Fibroblast of lung (primary cell): ENCODE data around the gene TMEM222. TPM values are rescaled to one million over a fixed set of nuclear protein-coding genes. Genes with fewer than 3 reads are reported as not detected.

Source experiments
- DNase-seq, 2 donors: peaks; one replicate each; pipeline versions ENCODE4 v3.0.0 to v3.0.0-alpha.2; 2010; ENCODE audit warnings: low read depth in 2 of 2
- H2AFZ ChIP-seq: 2 replicates; pipeline ENCODE4 v1.5.1; 2012; ENCODE audit warnings: low read length, control low read depth, inconsistent platforms
- H3K27ac ChIP-seq: 2 replicates; pipeline ENCODE4 v1.5.1; 2011; ENCODE audit warnings: low read length, control low read depth; ENCODE audit not compliant: insufficient read depth
- H3K27me3 ChIP-seq: 2 replicates; pipeline ENCODE4 v1.5.1; 2011; ENCODE audit warnings: mild to moderate bottlenecking, low read length; ENCODE audit not compliant: control insufficient read depth, insufficient read depth
- H3K36me3 ChIP-seq: 2 replicates; pipeline ENCODE4 v1.5.1; 2011; ENCODE audit warnings: low read length; ENCODE audit not compliant: control insufficient read depth, insufficient read depth
- H3K4me1 ChIP-seq: 2 replicates; pipeline ENCODE4 v1.5.1; 2011; ENCODE audit warnings: low read length; ENCODE audit not compliant: control insufficient read depth, insufficient read depth; ENCODE audit errors: extremely low read depth
- H3K4me2 ChIP-seq: 2 replicates; pipeline ENCODE4 v1.5.1; 2011; ENCODE audit warnings: low read length, control low read depth; ENCODE audit not compliant: insufficient read depth; ENCODE audit errors: extremely low read depth
- H3K4me3 ChIP-seq, 4 experiments: fragments of 200-600 bp in 1 of 4; sonication (generic) in 1 of 4; replicated peaks in 1 of 4; 2 replicates each; pipeline ENCODE4 v1.5.1; 2011 to 2016; ENCODE audit warnings: low read length in 4 of 4, low read depth in 3 of 4, mild to moderate bottlenecking in 3 of 4, control low read depth in 2 of 4, inconsistent platforms in 1 of 4, mixed read lengths in 1 of 4; ENCODE audit not compliant: insufficient read depth in 1 of 4; ENCODE audit errors: control extremely low read depth in 1 of 4
- H3K79me2 ChIP-seq: 2 replicates; pipeline ENCODE4 v1.5.1; 2012; ENCODE audit warnings: mild to moderate bottlenecking, low read length, inconsistent platforms; ENCODE audit not compliant: control insufficient read depth, insufficient read depth
- H3K9ac ChIP-seq: 2 replicates; pipeline ENCODE4 v1.5.1; 2011; ENCODE audit warnings: mild to moderate bottlenecking, low read length, control low read depth; ENCODE audit not compliant: insufficient read depth
- H3K9me3 ChIP-seq: 2 replicates; pipeline ENCODE4 v1.5.1; 2012; ENCODE audit warnings: low read depth, low read length; ENCODE audit not compliant: control insufficient read depth, insufficient read depth
- H4K20me1 ChIP-seq: 2 replicates; pipeline ENCODE4 v1.5.1; 2011; ENCODE audit warnings: low read length; ENCODE audit not compliant: control insufficient read depth, insufficient read depth; ENCODE audit errors: extremely low read depth
- CTCF ChIP-seq, 2 donors: IDR thresholded peaks in 1 of 2; conservative IDR thresholded peaks in 1 of 2; 1 replicate in 1 of 2; 2 replicates in 1 of 2; pipeline ENCODE4 v1.5.1; 2011 to 2012; ENCODE audit warnings: low read length in 2 of 2, control low read depth in 1 of 2, inconsistent platforms in 1 of 2, low read depth in 1 of 2, mild to moderate bottlenecking in 1 of 2
- EZH2 ChIP-seq: IDR thresholded peaks from 2 replicates; pipeline ENCODE4 v1.5.1; 2012; ENCODE audit warnings: low read length, control low read depth, mild to moderate bottlenecking; ENCODE audit errors: missing control alignments
- polyA plus RNA-seq, 2 donors: library from polyadenylated mRNA; depleted of rRNA in 1 of 2; stranded (reverse) in 1 of 2; unstranded in 1 of 2; fragments of >200 nt; gene quantifications; 2 replicates each; pipeline ENCODE4 v1.2.1, GENCODE V29; 2011 to 2012; ENCODE audit warnings: missing spikeins in 1 of 2
- total RNA-seq: library from RNA; depleted of rRNA; stranded (reverse); fragments of >200 nt; gene quantifications from 2 replicates; pipeline ENCODE4 v1.2.1, GENCODE V29; 2014

Gene TMEM222
- total and polyA plus RNA-seq, 2 donors (not counting 1 experiment from before 2014, with no cell fraction given) = 21.6 to 37.1 TPM

- TF ChIP-seq EZH2 (no peak), CTCF (conservative IDR thresholded peaks at IDR 0.05 in 1 of 2, IDR thresholded peaks at IDR 0.05 in 1 of 2; ENCODE audit: low read depth in 1 of 2, low read length in 2 of 2) (no peak)
- Histone ChIP-seq H2AFZ (no peak overlapping the region), H3K79me2 (no peaks in the 10 kb centered on the region), H3K4me1 (peaks cover 8% of the 10 kb centered on the region), H3K27ac (no peak overlapping the region), H3K4me2 (no peak overlapping the region), H3K27me3 (no peaks in the 10 kb centered on the region), H3K9me3 (no peaks in the 10 kb centered on the region), H3K9ac (no peak overlapping the region), H4K20me1 (no peaks in the 10 kb centered on the region), H3K36me3 (no peaks in the 10 kb centered on the region), H3K4me3 (no peak overlapping the region)
- DNase-seq = no peak
Measured at GRCh38 chr1:27342391-27342777, 20.4 kb downstream of the TMEM222 start.

- no peak overlapping the region for H2AFZ ChIP-seq
- H3K9me3 ChIP-seq = no peaks in the 10 kb centered on the region
- no peaks in the 10 kb centered on the region for H3K79me2 ChIP-seq
- H3K36me3 ChIP-seq = no peaks in the 10 kb centered on the region
- DNase-seq = no peak
- H3K27ac ChIP-seq = no peak overlapping the region
- TF ChIP-seq EZH2 = no peak
- TF ChIP-seq CTCF (conservative IDR thresholded peaks at IDR 0.05 in 1 of 2, IDR thresholded peaks at IDR 0.05 in 1 of 2; ENCODE audit: low read depth in 1 of 2, low read length in 2 of 2) = no peak
- no peaks in the 10 kb centered on the region for H3K27me3 ChIP-seq
- no peak overlapping the region for H3K4me2 ChIP-seq
- no peak overlapping the region for H3K4me3 ChIP-seq
- no peak overlapping the region for H3K9ac ChIP-seq
- peaks cover 8% of the 10 kb centered on the region for H3K4me1 ChIP-seq
- no peaks in the 10 kb centered on the region for H4K20me1 ChIP-seq
Measured at GRCh38 chr1:27342778-27343638, 21.0 kb downstream of the TMEM222 start.

DNA sequence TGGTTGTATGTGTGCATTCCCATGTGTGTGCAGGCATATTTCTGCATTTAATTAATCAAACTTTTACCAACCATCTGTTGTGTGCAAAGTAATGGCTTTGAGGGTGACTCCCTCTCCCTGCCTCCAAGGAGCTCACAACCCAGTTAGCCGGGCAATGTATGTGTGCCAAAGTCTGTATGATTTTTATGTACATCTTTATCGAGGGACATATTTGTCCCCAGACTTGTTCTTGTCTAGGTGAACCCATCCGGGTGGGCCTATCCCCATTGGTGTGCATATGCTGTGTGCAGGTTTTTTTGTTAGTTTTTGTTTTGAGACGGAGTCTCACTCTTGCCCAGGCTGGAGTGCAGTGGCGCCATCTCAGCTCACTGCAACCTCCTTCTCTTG lies 21.7 kb downstream of the TMEM222 start:
- DNase-seq = no peak
- peaks cover 8% of the 10 kb centered on the region for H3K4me1 ChIP-seq
- H3K27me3 ChIP-seq = no peaks in the 10 kb centered on the region
- H3K4me3 ChIP-seq = no peak overlapping the region
- H3K9ac ChIP-seq = no peak overlapping the region
- H3K36me3 ChIP-seq = no peaks in the 10 kb centered on the region
- no peak overlapping the region for H2AFZ ChIP-seq
- TF ChIP-seq EZH2 (no peak), CTCF (conservative IDR thresholded peaks at IDR 0.05 in 1 of 2, IDR thresholded peaks at IDR 0.05 in 1 of 2; ENCODE audit: low read depth in 1 of 2, low read length in 2 of 2) (no peak)
- no peak overlapping the region for H3K4me2 ChIP-seq
- no peaks in the 10 kb centered on the region for H3K9me3 ChIP-seq
- no peaks in the 10 kb centered on the region for H4K20me1 ChIP-seq
- no peak overlapping the region for H3K27ac ChIP-seq
- no peaks in the 10 kb centered on the region for H3K79me2 ChIP-seq
